Measurements from ENCODE around the gene PEX5L. TPM values are rescaled to one million over a fixed set of nuclear protein-coding genes. Genes with fewer than 3 reads are reported as not detected.
"Not testable (repeated sequence)": the region's sequence is repeated elsewhere in the genome, so short reads cannot be mapped to it uniquely, and the experiment has no call there.

PEX5L gene
- total and polyA plus RNA-seq, 12 donors, result 0.03 to 1.1 (median 0.16) TPM; not detected in 3

- Histone ChIP-seq H3K9me3 (replicated peaks in 1 of 3) (no peaks in the 10 kb centered on the region), H3K27ac (no peak overlapping the region), H3K4me3 (no peak overlapping the region), H3K27me3 (no peaks in the 10 kb centered on the region), H3K36me3 (replicated peaks in 1 of 2) (peaks cover 0 to 10% of the 10 kb centered on the region in 2 donors), H3K4me1 (replicated peaks in 1 of 2) (no peaks in the 10 kb centered on the region)
- no peak for DNase-seq
- intact Hi-C loops (cut with DNase I), result no loop called here
- TF ChIP-seq CTCF (IDR thresholded peaks at IDR 0.05), result no peak
- no peak for TF ChIP-seq POLR2A (IDR thresholded peaks at IDR 0.05)
- 95 to 100% (median 100%) methylated on average over 1 of the region's 1 CpG for WGBS, 4 donors
These were observed 247.7 kb downstream of the PEX5L start for GRCh38 chr3:179788996-179789395.

GRCh38 chr3:179782841-179783240 is 253.9 kb downstream of the PEX5L start:
- intact Hi-C loops (cut with DNase I); H3K27ac ChIP-seq; H3K9me3 ChIP-seq (replicated peaks in 1 of 3); DNase-seq; H3K4me3 ChIP-seq; H3K27me3 ChIP-seq; H3K4me1 ChIP-seq (replicated peaks in 1 of 2): not testable (repeated sequence)
- whole genome bisulfite sequencing, 4 donors, result 90 to 96% (median 93%) methylated on average over 5 of the region's 5 CpGs
- peaks cover 0 to 26% of the 10 kb centered on the region in 2 donors for H3K36me3 ChIP-seq (replicated peaks in 1 of 2)

- Histone ChIP-seq H3K27me3 (no peaks in the 10 kb centered on the region), H3K27ac (no peak overlapping the region), H3K36me3 (replicated peaks in 1 of 2) (no peaks in the 10 kb centered on the region), H3K9me3 (replicated peaks in 1 of 3) (no peaks in the 10 kb centered on the region), H3K4me1 (replicated peaks in 1 of 2) (no peaks in the 10 kb centered on the region), H3K4me3 (no peak overlapping the region)
- intact Hi-C loops (cut with DNase I), result no loop called here
- DNase-seq, result no peak
- TF ChIP-seq POLR2A (IDR thresholded peaks at IDR 0.05) (no peak), CTCF (IDR thresholded peaks at IDR 0.05) (no peak)
- 95 to 99% (median 98%) methylated on average over 8 to 28 of the region's 28 CpGs for WGBS, 4 donors
These were observed 261.2 kb downstream of the PEX5L start for GRCh38 chr3:179775416-179776122.

GRCh38 chr3:179772297-179772696 is 264.4 kb downstream of the PEX5L start:
- Histone ChIP-seq H3K27ac (no peak overlapping the region), H3K9me3 (replicated peaks in 1 of 3) (no peaks in the 10 kb centered on the region), H3K36me3 (replicated peaks in 1 of 2) (peaks cover 0 to 4% of the 10 kb centered on the region in 2 donors), H3K27me3 (no peaks in the 10 kb centered on the region), H3K4me3 (no peak overlapping the region), H3K4me1 (replicated peaks in 1 of 2) (no peaks in the 10 kb centered on the region)
- WGBS, 4 donors, result 70 to 82% (median 77%) methylated on average over 5 of the region's 5 CpGs
- DNase-seq, result no peak
- TF ChIP-seq CTCF (IDR thresholded peaks at IDR 0.05), result no peak
- TF ChIP-seq POLR2A (IDR thresholded peaks at IDR 0.05), result no peak
- intact Hi-C loops (cut with DNase I), result no loop called here

GRCh38 chr3:179771797-179772196 is 264.9 kb downstream of the PEX5L start:
- DNase-seq, result no peak
- WGBS, 4 donors, result 86 to 87% (median 87%) methylated on average over 4 of the region's 4 CpGs
- Histone ChIP-seq H3K4me3 (no peak overlapping the region), H3K9me3 (replicated peaks in 1 of 3) (no peaks in the 10 kb centered on the region), H3K27ac (no peak overlapping the region), H3K27me3 (no peaks in the 10 kb centered on the region), H3K4me1 (replicated peaks in 1 of 2) (no peaks in the 10 kb centered on the region), H3K36me3 (replicated peaks in 1 of 2) (peaks cover 0 to 7% of the 10 kb centered on the region in 2 donors)
- intact Hi-C loops (cut with DNase I), result no loop called here
- TF ChIP-seq POLR2A (IDR thresholded peaks at IDR 0.05) (no peak), CTCF (IDR thresholded peaks at IDR 0.05) (no peak)

Data from adrenal gland (tissue), 12 donors.